NB4 (cell line): ENCODE results near the gene CAPN11.

ENCODE experiments used
- MYC ChIP-seq: IDR thresholded peaks from 2 replicates; pipeline ENCODE4 v1.6.1; 2011; ENCODE audit warnings: low read depth, low read length
- POLR2A ChIP-seq: IDR thresholded peaks from 2 replicates; pipeline ENCODE4 v1.6.1; 2011; ENCODE audit warnings: mild to moderate bottlenecking; ENCODE audit not compliant: insufficient read length; ENCODE audit errors: extremely low read depth
- TF ChIP-seq, protein P1 (sequence below): IDR thresholded peaks from one replicate; pipeline ENCODE4 v1.5.1; 2012; ENCODE audit warnings: low read depth, low read length
- TF ChIP-seq, protein P2 (sequence below): IDR thresholded peaks from 2 replicates; pipeline ENCODE4 v1.6.1; 2011; ENCODE audit warnings: low read depth, low read length

DNA sequence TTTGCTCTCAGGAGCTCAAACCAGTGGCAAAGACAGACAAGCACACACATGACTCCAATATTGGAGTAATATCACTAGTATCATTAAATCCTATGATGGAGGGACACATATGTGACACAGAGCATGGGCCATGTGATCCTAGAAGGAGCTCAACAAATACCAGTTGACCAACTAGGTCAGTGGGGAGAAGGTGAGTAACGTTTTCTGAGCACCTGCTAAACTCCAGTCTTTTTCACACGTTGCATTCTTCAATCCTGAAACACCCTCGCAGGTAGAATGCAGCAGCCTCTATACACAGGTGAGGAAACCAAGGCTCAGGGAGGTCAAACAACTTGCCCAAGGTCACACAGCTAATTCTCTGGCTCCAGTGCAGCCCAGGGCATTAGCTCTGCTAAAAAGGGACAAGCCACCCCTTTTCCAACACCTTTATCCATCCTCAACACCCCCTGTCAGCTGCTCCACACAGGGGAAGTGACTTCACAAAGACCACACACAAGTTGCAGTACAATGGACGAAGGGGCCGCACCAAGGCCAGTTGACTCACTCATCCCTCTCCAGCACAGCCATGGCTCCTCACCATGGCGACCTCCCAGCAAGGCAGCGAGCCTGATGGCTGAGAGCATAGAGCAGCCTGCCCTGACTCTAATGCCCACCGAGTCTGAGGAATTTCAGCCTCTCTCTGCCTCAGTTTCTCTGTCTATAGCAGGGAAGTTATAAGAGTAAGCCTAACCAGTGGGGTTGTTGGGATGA is 4.4 kb downstream of the CAPN11 start:
- TF ChIP-seq MYC (no peak), POLR2A (no peak)
- TF ChIP-seq, protein P1, sequence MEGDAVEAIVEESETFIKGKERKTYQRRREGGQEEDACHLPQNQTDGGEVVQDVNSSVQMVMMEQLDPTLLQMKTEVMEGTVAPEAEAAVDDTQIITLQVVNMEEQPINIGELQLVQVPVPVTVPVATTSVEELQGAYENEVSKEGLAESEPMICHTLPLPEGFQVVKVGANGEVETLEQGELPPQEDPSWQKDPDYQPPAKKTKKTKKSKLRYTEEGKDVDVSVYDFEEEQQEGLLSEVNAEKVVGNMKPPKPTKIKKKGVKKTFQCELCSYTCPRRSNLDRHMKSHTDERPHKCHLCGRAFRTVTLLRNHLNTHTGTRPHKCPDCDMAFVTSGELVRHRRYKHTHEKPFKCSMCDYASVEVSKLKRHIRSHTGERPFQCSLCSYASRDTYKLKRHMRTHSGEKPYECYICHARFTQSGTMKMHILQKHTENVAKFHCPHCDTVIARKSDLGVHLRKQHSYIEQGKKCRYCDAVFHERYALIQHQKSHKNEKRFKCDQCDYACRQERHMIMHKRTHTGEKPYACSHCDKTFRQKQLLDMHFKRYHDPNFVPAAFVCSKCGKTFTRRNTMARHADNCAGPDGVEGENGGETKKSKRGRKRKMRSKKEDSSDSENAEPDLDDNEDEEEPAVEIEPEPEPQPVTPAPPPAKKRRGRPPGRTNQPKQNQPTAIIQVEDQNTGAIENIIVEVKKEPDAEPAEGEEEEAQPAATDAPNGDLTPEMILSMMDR: no peak
- TF ChIP-seq, protein P2, sequence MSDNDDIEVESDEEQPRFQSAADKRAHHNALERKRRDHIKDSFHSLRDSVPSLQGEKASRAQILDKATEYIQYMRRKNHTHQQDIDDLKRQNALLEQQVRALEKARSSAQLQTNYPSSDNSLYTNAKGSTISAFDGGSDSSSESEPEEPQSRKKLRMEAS: no peak
